Pons (tissue), 1 donor: ENCODE data around the gene IL11.

Source experiments
- DNase-seq: peaks from one replicate; pipeline ENCODE4 v3.0.0-alpha.2; 2016; ENCODE audit warnings: low spot score

Gene IL11

GRCh38 chr19:55325172-55325571 is 45.1 kb downstream of the IL11 start, which contains the start of gene TMEM150B:
Gene TMEM150B (minus strand): TSS chr19:55325341. CDS start chr19:55321036, 4,305 bp downstream.
- peak; percentile 46 for DNase-seq

GRCh38 chr19:55324662-55325061 is 45.6 kb downstream of the IL11 start:
- DNase-seq = no peak

GRCh38 chr19:55322204-55322885 is 47.9 kb downstream of the IL11 start:
- DNase-seq = no peak

- DNase-seq = no peak
Measured at GRCh38 chr19:55321466-55322137, 48.7 kb downstream of the IL11 start.

- no peak for DNase-seq
Measured at GRCh38 chr19:55320844-55321419, 49.3 kb downstream of the IL11 start.

GRCh38 chr19:55319785-55320184 is 50.5 kb downstream of the IL11 start:
- no peak for DNase-seq

GRCh38 chr19:55316646-55317045 is 53.6 kb downstream of the IL11 start:
- DNase-seq = no peak

- no peak for DNase-seq
Measured at GRCh38 chr19:55315956-55316525, 54.2 kb downstream of the IL11 start.

- no peak for DNase-seq
Measured at GRCh38 chr19:55314396-55314795, 55.9 kb downstream of the IL11 start.
